Stomach (tissue), 9 donors: ENCODE measurements around the gene CHD9NB. TPM values are rescaled to one million over a fixed set of nuclear protein-coding genes. Genes with fewer than 3 reads are reported as not detected.

Experiments used
- DNase-seq, 2 donors: peaks; one replicate each; pipeline versions ENCODE4 v3.0.0 to v3.0.0-alpha.2; 2013 to 2019
- H3K27ac ChIP-seq, 5 donors: fragments of 200-600 bp in 4 of 5; sonication (generic) in 4 of 5; one replicate each; pipeline ENCODE4 v1.5.1; 2013 to 2019; ENCODE audit warnings: mild to moderate bottlenecking in 1 of 5, moderate library complexity in 1 of 5
- H3K27me3 ChIP-seq, 3 donors: fragments of 200-600 bp; sonication (generic); one replicate each; pipeline ENCODE4 v1.5.1; 2017 to 2019; ENCODE audit warnings: mixed run types in 1 of 3
- H3K36me3 ChIP-seq, 4 donors: fragments of 200-600 bp; sonication (generic); 1 replicate in 3 of 4; 2 replicates in 1 of 4; pipeline ENCODE4 v1.5.1; 2016 to 2019
- H3K4me1 ChIP-seq, 4 donors: fragments of 200-600 bp; sonication (generic); one replicate each; pipeline ENCODE4 v1.5.1; 2016 to 2019
- H3K4me3 ChIP-seq, 4 donors: fragments of 200-600 bp; sonication (generic) in 3 of 4; one replicate each; pipeline ENCODE4 v1.5.1; 2016 to 2019; ENCODE audit warnings: mild to moderate bottlenecking in 1 of 4
- H3K9me3 ChIP-seq, 4 donors: fragments of 200-600 bp; sonication (generic); one replicate each; pipeline ENCODE4 v1.5.1; 2016 to 2019
- EP300 ChIP-seq: sonication (generic); formaldehyde crosslinking; IDR thresholded peaks from one replicate; pipeline ENCODE4 v1.6.1; 2017; ENCODE audit warnings: antibody characterized with exemption
- POLR2A ChIP-seq, 4 donors: fragments of 450-650 bp; IDR thresholded peaks; one replicate each; pipeline ENCODE4 v1.6.1; 2016; ENCODE audit warnings: antibody characterized with exemption in 4 of 4, control low read depth in 2 of 4, mild to moderate bottlenecking in 1 of 4, moderate library complexity in 1 of 4
- POLR2AphosphoS5 ChIP-seq, 3 donors: sonication (generic); formaldehyde crosslinking; IDR thresholded peaks; one replicate each; pipeline ENCODE4 v1.6.1; 2016; ENCODE audit warnings: antibody characterized with exemption in 3 of 3
- WGBS, 5 donors: extraction: QIAGEN DNeasy Blood & Tissue Kit in 3 of 5; methylation state at CpG; one replicate each; pipeline versions ENCODE4 v1.1.5 to v1.1.7; 2013 to 2018; 5-methylcytosine and 5-hydroxymethylcytosine counted together
- intact Hi-C: fragments of 100-400 bp; cut with DNase I; formaldehyde crosslinking; loops from one replicate; pipeline ENCODE4 v1.15.1; 2023; ENCODE audit warnings: low total_unique reads
- polyA plus RNA-seq, 3 donors: library from polyadenylated mRNA; stranded (reverse); fragments of 200-250 nt; gene quantifications; one replicate each; pipeline ENCODE4 v1.2.3, GENCODE V29; 2013
- total RNA-seq, 5 donors: library from RNA; depleted of rRNA; stranded (reverse); fragments of >200 nt; gene quantifications; one replicate each; pipeline versions ENCODE4 v1.1.0 to v1.2.3, GENCODE V29; 2014 to 2016
- TF ChIP-seq, protein P1 (sequence below), 7 experiments: fragments of 450-650 bp in 4 of 7; fragments of 200-600 bp in 3 of 7; sonication (generic) in 3 of 7; IDR thresholded peaks; one replicate each; pipeline ENCODE4 v1.5.1; 2016 to 2019; ENCODE audit warnings: antibody characterized with exemption in 7 of 7, control low read depth in 2 of 7, mild to moderate bottlenecking in 1 of 7
- donor health status: healthy with polysubstance abuse.
- donor health status: Bipolar disorder and iron deficiency.
- donor health status: healthy.

Gene CHD9NB
- total and polyA plus RNA-seq, 8 donors = 0.58 to 8.2 (median 0.93) TPM; not detected in 1

DNA sequence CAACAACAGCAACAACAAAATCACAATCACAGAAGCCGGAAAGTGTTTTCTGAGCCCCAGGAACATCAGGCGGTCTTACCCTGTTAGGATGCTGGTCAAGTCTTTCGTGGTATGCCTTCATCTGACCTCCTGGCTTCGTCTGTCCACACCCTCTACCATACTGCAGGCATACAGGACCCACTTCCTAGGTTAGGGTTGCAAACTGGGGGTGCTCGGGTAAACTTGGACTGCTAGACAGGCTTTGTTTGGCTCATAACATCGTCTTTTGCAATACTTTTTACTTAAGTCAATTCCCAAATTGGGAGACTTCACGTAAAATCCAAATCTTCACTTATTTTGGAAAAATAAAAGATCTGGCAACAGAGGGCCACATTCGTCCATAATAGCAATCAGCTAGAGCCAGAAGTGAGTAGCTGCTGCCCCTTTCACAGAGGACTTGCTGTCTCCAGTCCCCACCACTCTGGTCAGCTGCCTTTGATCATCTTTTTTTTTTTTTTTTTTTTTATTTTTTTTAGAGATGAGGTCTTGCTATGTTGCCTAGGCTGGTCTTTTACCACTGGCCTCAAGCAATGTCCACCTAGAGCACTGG is 32.1 kb upstream of the CHD9NB start:
- no peaks in the 10 kb centered on the region for H3K27me3 ChIP-seq
- no peaks in the 10 kb centered on the region for H3K36me3 ChIP-seq
- no peak overlapping the region for H3K4me3 ChIP-seq
- H3K4me1 ChIP-seq = peaks cover 41 to 83% (median 53%) of the 10 kb centered on the region in 4 donors
- 81 to 88% (median 83%) methylated on average over 8 of the region's 8 CpGs for WGBS, 5 donors
- TF ChIP-seq POLR2AphosphoS5 (IDR thresholded peaks at IDR 0.05) (no peak), EP300 (no peak), POLR2A (IDR thresholded peaks at IDR 0.05) (no peak)
- TF ChIP-seq, protein P1, sequence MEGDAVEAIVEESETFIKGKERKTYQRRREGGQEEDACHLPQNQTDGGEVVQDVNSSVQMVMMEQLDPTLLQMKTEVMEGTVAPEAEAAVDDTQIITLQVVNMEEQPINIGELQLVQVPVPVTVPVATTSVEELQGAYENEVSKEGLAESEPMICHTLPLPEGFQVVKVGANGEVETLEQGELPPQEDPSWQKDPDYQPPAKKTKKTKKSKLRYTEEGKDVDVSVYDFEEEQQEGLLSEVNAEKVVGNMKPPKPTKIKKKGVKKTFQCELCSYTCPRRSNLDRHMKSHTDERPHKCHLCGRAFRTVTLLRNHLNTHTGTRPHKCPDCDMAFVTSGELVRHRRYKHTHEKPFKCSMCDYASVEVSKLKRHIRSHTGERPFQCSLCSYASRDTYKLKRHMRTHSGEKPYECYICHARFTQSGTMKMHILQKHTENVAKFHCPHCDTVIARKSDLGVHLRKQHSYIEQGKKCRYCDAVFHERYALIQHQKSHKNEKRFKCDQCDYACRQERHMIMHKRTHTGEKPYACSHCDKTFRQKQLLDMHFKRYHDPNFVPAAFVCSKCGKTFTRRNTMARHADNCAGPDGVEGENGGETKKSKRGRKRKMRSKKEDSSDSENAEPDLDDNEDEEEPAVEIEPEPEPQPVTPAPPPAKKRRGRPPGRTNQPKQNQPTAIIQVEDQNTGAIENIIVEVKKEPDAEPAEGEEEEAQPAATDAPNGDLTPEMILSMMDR (IDR thresholded peaks at IDR 0.05) = no peak
- intact Hi-C loops = no loop called here
- DNase-seq = no peak
- peak overlapping the region; percentile 65 to 84 (median 76) for H3K27ac ChIP-seq
- H3K9me3 ChIP-seq = no peaks in the 10 kb centered on the region

DNA sequence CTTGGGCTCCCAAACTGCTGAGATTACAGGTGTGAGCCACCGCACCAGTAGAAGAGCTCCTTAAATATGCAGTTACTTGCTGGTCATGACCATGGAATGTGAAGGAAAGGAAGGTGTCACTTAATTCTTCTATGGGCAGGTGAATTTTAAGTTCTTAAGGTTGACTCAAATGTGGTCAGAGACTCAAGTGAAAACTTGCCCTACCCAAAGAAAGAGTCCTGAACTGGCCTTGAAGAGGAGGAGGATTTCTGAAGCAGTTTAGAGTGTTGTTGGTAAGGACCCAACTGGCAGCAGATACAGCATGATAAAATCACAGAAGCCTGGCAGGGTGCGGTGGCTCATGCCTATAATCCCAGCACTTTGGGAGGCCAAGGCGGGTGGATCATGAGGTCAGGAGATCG is 31.4 kb upstream of the CHD9NB start:
- no peak overlapping the region for H3K4me3 ChIP-seq
- no peaks in the 10 kb centered on the region for H3K27me3 ChIP-seq
- H3K4me1 ChIP-seq = peaks cover 36 to 82% (median 52%) of the 10 kb centered on the region in 4 donors
- WGBS, 5 donors = 80 to 88% (median 85%) methylated on average over 4 of the region's 4 CpGs
- TF ChIP-seq, protein P1 (IDR thresholded peaks at IDR 0.05) = no peak
- TF ChIP-seq POLR2A (IDR thresholded peaks at IDR 0.05) (no peak), POLR2AphosphoS5 (IDR thresholded peaks at IDR 0.05) (no peak), EP300 (no peak)
- H3K36me3 ChIP-seq = no peaks in the 10 kb centered on the region
- no peak for DNase-seq
- intact Hi-C loops = no loop called here
- H3K27ac ChIP-seq = peak overlapping the region; percentile 14 to 84 (median 76)
- no peaks in the 10 kb centered on the region for H3K9me3 ChIP-seq

DNA sequence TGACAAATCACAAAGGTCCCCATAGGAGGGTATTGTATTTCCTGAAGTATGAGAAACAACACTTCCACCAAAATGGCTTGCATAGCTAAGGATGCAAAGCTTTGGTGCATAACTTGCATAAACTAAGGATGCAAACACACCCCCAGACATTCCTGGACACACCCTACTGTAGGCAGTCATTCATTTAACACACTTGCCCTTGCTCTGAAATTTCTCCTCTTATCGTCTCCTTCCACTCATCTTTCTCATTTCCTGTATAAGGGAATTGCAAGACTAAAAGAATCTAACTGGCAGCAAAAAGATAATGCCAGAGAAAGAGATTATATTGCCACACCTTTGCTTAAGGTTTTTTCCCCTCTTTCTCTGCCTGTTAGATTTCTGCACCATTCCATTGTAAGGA is 30.4 kb upstream of the CHD9NB start:
- Histone ChIP-seq H3K4me1 (peaks cover 34 to 85% (median 50%) of the 10 kb centered on the region in 4 donors), H3K27ac (peak overlapping the region in 1 of 5 donors; percentile 71), H3K27me3 (no peaks in the 10 kb centered on the region), H3K9me3 (no peaks in the 10 kb centered on the region), H3K36me3 (no peaks in the 10 kb centered on the region), H3K4me3 (no peak overlapping the region)
- no peak for TF ChIP-seq POLR2A (IDR thresholded peaks at IDR 0.05)
- TF ChIP-seq, protein P1 (IDR thresholded peaks at IDR 0.05) = no peak
- no peak for TF ChIP-seq EP300
- no peak for TF ChIP-seq POLR2AphosphoS5 (IDR thresholded peaks at IDR 0.05)
- WGBS, 5 donors = 72 to 87% (median 76%) methylated on average over 1 of the region's 1 CpG
- no peak for DNase-seq
- intact Hi-C loops = no loop called here

DNA sequence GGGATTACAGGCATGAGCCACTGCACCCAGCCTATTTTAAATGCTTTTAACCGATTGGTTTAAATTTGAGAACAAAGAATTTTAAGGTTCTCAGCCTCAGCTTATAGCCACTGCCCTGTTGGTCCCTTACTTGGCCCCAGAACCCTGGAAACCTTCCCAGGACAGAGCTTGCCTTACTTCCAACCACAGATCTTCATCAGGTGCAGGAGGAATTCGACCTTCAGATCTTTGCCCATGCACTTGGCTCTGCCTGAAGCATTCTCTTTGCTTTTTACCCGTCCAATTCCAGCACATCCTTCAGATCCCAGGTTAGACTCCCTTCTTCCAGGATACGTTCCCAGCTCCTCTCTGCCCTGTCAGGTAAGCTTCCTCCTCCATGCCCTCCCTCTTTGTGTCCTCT is 29.8 kb upstream of the CHD9NB start:
- Histone ChIP-seq H3K27me3 (no peaks in the 10 kb centered on the region), H3K4me1 (peaks cover 34 to 81% (median 50%) of the 10 kb centered on the region in 4 donors), H3K27ac (peak overlapping the region in 2 of 5 donors; percentile 71 to 75), H3K9me3 (no peaks in the 10 kb centered on the region), H3K36me3 (no peaks in the 10 kb centered on the region), H3K4me3 (no peak overlapping the region)
- WGBS, 5 donors = 74 to 86% (median 82%) methylated on average over 4 of the region's 4 CpGs
- no peak for DNase-seq
- intact Hi-C loops = no loop called here
- TF ChIP-seq EP300 (no peak), POLR2A (IDR thresholded peaks at IDR 0.05) (no peak), POLR2AphosphoS5 (IDR thresholded peaks at IDR 0.05) (no peak)
- TF ChIP-seq, protein P1 (IDR thresholded peaks at IDR 0.05) = no peak
